Karpas-422 (cell line): ENCODE measurements around the gene SGPP1. TPM values are rescaled to one million over a fixed set of nuclear protein-coding genes. Genes with fewer than 3 reads are reported as not detected.

ENCODE experiments used
- DNase-seq: peaks from one replicate; pipeline ENCODE4 v3.0.0-alpha.2; 2015
- H2AFZ ChIP-seq: fragments of 200-600 bp; sonication (generic); 2 replicates; pipeline ENCODE4 v1.6.1; 2014; ENCODE audit warnings: antibody characterized with exemption, low read length, mixed read lengths
- H3K27ac ChIP-seq: fragments of 200-600 bp; sonication (generic); 2 replicates; pipeline ENCODE4 v1.5.1; 2014; ENCODE audit warnings: mild to moderate bottlenecking, low read length, moderate library complexity
- H3K27me3 ChIP-seq: fragments of 200-600 bp; sonication (generic); 2 replicates; pipeline ENCODE4 v1.6.1; 2014; ENCODE audit warnings: low read length, mixed read lengths
- H3K36me3 ChIP-seq: fragments of 200-600 bp; sonication (generic); 2 replicates; pipeline ENCODE4 v1.6.1; 2014; ENCODE audit warnings: low read length, mixed read lengths; ENCODE audit not compliant: insufficient read depth
- H3K4me1 ChIP-seq: fragments of 200-600 bp; sonication (generic); 2 replicates; pipeline ENCODE4 v1.6.1; 2014; ENCODE audit warnings: mild to moderate bottlenecking, low read length, mixed read lengths
- H3K4me2 ChIP-seq: fragments of 200-600 bp; sonication (generic); 2 replicates; pipeline ENCODE4 v1.6.1; 2014; ENCODE audit warnings: low read length, low read depth, mild to moderate bottlenecking; ENCODE audit not compliant: poor library complexity, severe bottlenecking
- H3K4me3 ChIP-seq: fragments of 200-600 bp; sonication (generic); 2 replicates; pipeline ENCODE4 v1.5.1; 2014; ENCODE audit warnings: mild to moderate bottlenecking, antibody characterized with exemption, low read length, mixed read lengths
- H3K79me2 ChIP-seq: fragments of 200-600 bp; sonication (generic); 2 replicates; pipeline ENCODE4 v1.6.1; 2014; ENCODE audit warnings: mild to moderate bottlenecking, low read length, mixed read lengths
- H3K9ac ChIP-seq: fragments of 200-600 bp; sonication (generic); 2 replicates; pipeline ENCODE4 v1.6.0; 2014; ENCODE audit warnings: low read length
- H3K9me2 ChIP-seq: fragments of 200-600 bp; sonication (generic), shearing (Covaris generic); replicated peaks from 2 replicates; pipeline ENCODE4 v1.6.0; 2014; ENCODE audit warnings: mild to moderate bottlenecking, low read length, moderate library complexity; ENCODE audit not compliant: insufficient read depth
- H3K9me3 ChIP-seq: fragments of 300-700, 200-600 bp; sonication (generic); 2 replicates; pipeline ENCODE4 v1.6.1; 2014; ENCODE audit warnings: low read length, mixed read lengths
- H4K20me1 ChIP-seq: fragments of 200-600 bp; sonication (generic); 2 replicates; pipeline ENCODE4 v1.6.1; 2014; ENCODE audit warnings: mild to moderate bottlenecking, antibody characterized with exemption, low read length, low read depth; ENCODE audit not compliant: insufficient read depth
- total RNA-seq: library from RNA; depleted of rRNA; stranded (reverse); fragments of >200 nt; shearing (Covaris generic); gene quantifications from 2 replicates; pipeline ENCODE4 v1.2.3, GENCODE V29; 2014; ENCODE audit warnings: low replicate concordance

Gene SGPP1
- total RNA-seq, 1 experiment from 2014 or later: 185 TPM

DNA sequence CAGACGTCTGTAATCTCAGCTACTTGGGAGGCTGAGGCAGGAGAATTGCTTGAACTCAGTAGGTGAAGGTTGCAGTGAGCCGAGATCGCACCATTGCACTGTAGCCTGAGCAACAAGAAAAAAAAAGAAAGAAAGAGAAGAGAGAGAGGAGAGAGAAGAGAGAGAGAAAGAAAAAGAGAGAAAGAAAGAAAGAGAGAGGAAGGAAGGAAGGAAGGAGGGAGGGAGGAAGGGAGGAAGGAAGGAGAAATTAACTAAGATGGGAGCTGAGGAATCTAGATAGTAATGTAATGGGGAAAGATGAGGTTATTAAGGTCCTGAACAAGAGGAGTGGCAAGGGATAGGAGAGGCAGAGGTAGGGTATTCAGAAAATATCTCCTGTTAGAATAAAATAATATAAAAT, 17.4 kb upstream of the SGPP1 start:
- Histone ChIP-seq H3K27me3 (no peaks in the 10 kb centered on the region), H3K9ac (no peak overlapping the region), H2AFZ (peak overlapping the region; percentile 68; the same call in 1 of the 2 replicates), H3K9me3 (no peaks in the 10 kb centered on the region), H3K27ac (no peak overlapping the region), H4K20me1 (no peaks in the 10 kb centered on the region), H3K36me3 (no peaks in the 10 kb centered on the region), H3K4me2 (no peak overlapping the region), H3K9me2 (no peaks in the 10 kb centered on the region), H3K4me3 (no peak overlapping the region), H3K4me1 (peaks cover 46% of the 10 kb centered on the region), H3K79me2 (no peaks in the 10 kb centered on the region)
- no peak for DNase-seq

DNA sequence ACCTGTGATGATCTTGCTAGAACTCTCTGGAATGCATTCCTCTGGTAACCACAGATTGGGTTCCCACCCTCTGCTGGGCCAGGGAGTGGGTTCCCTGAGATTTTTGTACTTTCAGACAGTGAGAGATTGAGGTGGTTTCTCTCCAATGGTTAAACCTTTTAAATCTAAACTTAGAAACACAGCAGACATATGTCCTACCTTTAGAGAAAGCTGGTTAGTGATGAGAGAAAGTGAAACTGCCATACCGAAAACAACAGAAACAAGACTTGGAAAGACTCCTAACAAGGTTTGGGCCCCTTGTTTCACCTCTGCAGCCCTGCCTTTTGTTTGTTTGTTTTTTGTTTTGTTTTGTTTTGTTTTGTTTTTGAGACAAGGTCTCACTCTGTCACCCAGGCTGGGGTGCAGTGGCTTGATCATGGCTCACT, 9.7 kb upstream of the SGPP1 start:
- Histone ChIP-seq H3K4me2 (no peak overlapping the region), H3K9ac (no peak overlapping the region), H2AFZ (no peak overlapping the region), H3K4me3 (no peak overlapping the region), H3K27ac (no peak overlapping the region), H3K27me3 (no peaks in the 10 kb centered on the region), H3K9me2 (no peaks in the 10 kb centered on the region), H4K20me1 (no peaks in the 10 kb centered on the region), H3K36me3 (no peaks in the 10 kb centered on the region), H3K4me1 (no peaks in the 10 kb centered on the region), H3K79me2 (no peaks in the 10 kb centered on the region), H3K9me3 (no peaks in the 10 kb centered on the region)
- DNase-seq: no peak

DNA sequence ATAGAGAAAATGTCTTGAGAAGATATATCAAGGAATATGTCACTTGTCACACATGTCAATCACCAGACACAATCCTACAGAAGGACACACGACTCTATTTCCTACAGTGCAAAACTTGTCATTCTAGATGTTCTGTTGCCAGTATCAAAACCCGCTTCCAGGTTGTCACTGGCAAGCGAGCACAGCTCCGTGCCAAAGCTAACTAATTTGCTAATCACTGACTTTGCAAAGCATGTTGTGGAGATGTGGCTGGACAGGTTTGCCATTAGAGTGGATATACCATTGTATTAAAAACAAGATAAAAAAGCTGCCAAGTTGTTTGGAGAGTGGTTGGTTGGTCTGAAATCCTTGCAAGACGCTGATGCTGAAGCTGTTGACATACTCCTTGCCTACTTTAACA, 7.9 kb upstream of the SGPP1 start:
- Histone ChIP-seq H3K9me3 (no peaks in the 10 kb centered on the region), H3K79me2 (no peaks in the 10 kb centered on the region), H3K9me2 (no peaks in the 10 kb centered on the region), H3K36me3 (no peaks in the 10 kb centered on the region), H3K27me3 (no peaks in the 10 kb centered on the region), H3K4me3 (no peak overlapping the region), H2AFZ (no peak overlapping the region), H3K27ac (no peak overlapping the region), H3K9ac (no peak overlapping the region), H4K20me1 (no peaks in the 10 kb centered on the region), H3K4me2 (no peak overlapping the region), H3K4me1 (no peaks in the 10 kb centered on the region)
- DNase-seq: no peak

DNA sequence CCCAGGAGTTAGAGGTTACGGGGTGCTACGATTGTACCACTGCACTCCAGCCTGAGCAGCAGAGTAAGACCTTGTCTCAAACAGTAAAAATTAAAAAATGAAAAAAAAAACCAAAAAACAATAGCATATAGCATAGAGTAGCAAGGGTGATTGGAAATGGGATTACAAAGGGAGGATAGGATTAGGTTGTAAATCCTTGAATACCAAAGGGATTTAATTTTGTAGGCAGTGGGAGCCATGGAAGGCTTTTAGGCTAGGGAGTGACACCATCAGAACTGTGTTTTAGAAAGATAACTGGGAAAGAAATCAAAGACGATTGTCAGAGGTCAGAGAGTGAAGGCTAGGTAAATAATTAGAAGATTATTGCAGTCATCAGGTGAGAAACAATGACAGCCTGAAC, 2.8 kb upstream of the SGPP1 start:
- peaks cover 8% of the 10 kb centered on the region for H3K4me1 ChIP-seq
- H3K9ac ChIP-seq: no peak overlapping the region
- H3K27me3 ChIP-seq: no peaks in the 10 kb centered on the region
- no peak overlapping the region for H2AFZ ChIP-seq
- H3K79me2 ChIP-seq: peaks cover 18% of the 10 kb centered on the region
- H3K9me2 ChIP-seq: no peaks in the 10 kb centered on the region
- H3K36me3 ChIP-seq: no peaks in the 10 kb centered on the region
- no peak overlapping the region for H3K4me2 ChIP-seq
- no peak overlapping the region for H3K27ac ChIP-seq
- no peaks in the 10 kb centered on the region for H3K9me3 ChIP-seq
- H4K20me1 ChIP-seq: no peaks in the 10 kb centered on the region
- DNase-seq: no peak
- no peak overlapping the region for H3K4me3 ChIP-seq

DNA sequence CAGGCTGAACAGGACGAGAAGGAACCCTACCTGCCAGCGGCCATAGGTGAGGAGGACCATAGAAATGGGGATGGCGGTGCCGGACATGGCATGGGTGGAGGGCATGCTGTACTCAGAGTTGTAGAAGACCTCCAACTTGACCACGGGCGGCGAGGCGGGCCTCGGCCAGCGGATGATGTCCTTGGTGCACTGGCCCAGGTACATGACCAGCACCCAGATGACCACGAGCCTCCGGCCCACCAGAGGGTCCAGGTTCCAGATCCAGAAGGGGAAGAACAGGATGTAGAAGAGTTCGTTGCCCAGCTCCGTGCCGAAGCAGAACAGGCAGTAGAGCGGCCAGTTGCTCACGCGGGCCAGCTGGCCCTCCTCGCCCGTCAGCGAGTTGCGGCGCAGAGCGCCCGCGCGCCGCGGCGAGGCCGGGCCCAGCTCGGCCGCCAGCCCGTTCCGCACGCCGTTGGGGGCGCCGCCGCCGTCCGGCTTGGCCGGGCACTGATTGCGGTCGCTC, 582 bp downstream of the SGPP1 start:
- peaks cover 23% of the 10 kb centered on the region for H3K36me3 ChIP-seq
- DNase-seq: peak; percentile 80
- H3K9me2 ChIP-seq: no peaks in the 10 kb centered on the region
- H2AFZ ChIP-seq: no peak overlapping the region
- no peaks in the 10 kb centered on the region for H3K27me3 ChIP-seq
- H3K27ac ChIP-seq: peak overlapping the region; percentile 95
- peak overlapping the region; percentile 85 for H3K4me2 ChIP-seq
- peaks cover 28% of the 10 kb centered on the region for H3K4me1 ChIP-seq
- H3K79me2 ChIP-seq: peaks cover 51% of the 10 kb centered on the region
- peak overlapping the region; percentile 89 for H3K9ac ChIP-seq
- H3K4me3 ChIP-seq: peak overlapping the region; percentile 90
- H3K9me3 ChIP-seq: no peaks in the 10 kb centered on the region
- peaks cover 6% of the 10 kb centered on the region; the same call in 1 of the 2 replicates for H4K20me1 ChIP-seq

DNA sequence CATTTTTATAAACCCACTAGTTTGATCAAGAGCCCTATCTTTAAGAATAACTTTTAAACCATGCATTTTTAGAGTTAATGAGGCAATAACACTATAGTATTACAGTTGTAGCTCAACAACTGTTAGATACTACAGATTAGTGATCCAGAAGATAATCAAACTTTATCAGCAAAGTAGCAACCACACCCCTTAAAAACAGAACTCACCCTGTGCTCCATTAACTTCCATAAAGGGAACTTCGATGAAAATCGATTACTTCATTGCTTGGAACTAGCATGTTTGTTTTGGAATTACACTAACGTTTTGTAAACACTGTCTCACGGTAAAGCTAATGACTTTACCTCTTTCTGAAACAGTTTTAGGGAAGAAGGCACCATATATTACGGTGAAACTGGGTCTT, 1.4 kb downstream of the SGPP1 start:
- peak overlapping the region; percentile 85 for H3K4me2 ChIP-seq
- no peaks in the 10 kb centered on the region for H3K27me3 ChIP-seq
- H3K9ac ChIP-seq: peak overlapping the region; percentile 89
- H3K27ac ChIP-seq: peak overlapping the region; percentile 95
- peaks cover 28% of the 10 kb centered on the region for H3K4me1 ChIP-seq
- peaks cover 6% of the 10 kb centered on the region; the same call in 1 of the 2 replicates for H4K20me1 ChIP-seq
- H3K4me3 ChIP-seq: peak overlapping the region; percentile 90
- peaks cover 29% of the 10 kb centered on the region for H3K36me3 ChIP-seq
- no peaks in the 10 kb centered on the region for H3K9me2 ChIP-seq
- DNase-seq: peak; percentile 72
- no peak overlapping the region for H2AFZ ChIP-seq
- H3K79me2 ChIP-seq: peaks cover 58% of the 10 kb centered on the region
- H3K9me3 ChIP-seq: no peaks in the 10 kb centered on the region

DNA sequence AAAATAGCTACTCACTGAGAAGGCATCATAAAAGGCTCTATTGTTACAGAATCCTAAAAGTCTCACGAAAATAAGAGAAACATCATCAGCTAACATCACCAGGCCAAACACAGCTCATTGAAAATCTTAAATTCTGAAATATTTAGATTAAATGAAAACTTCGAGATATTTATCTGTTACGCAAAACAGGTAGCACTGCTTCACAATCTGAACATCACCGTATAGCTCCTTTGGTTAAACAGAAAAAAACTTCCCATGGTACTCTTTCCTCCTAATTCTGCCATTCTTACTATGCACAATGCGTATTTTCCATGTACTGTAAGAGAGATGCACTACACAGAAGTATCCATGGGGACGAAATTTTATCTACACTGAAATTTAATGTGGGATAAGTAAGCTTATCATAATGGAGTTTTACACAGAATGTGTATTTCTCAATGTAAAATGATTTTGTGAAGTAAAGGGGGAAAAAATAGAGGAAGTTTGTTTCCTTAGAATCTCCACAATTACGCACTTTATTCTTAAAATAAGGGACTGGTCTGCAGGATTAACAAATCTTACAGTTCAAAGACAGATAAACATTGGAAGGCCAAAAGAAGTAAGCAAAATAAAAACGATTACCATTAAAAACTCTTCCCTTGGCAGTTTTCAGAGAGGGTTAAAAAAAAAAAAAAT, 1.9 kb downstream of the SGPP1 start:
- Histone ChIP-seq H3K27ac (peak overlapping the region; percentile 95), H3K9me2 (no peaks in the 10 kb centered on the region), H4K20me1 (peaks cover 6% of the 10 kb centered on the region; the same call in 1 of the 2 replicates), H3K27me3 (no peaks in the 10 kb centered on the region), H3K9me3 (no peaks in the 10 kb centered on the region), H3K4me3 (peak overlapping the region; percentile 90), H3K79me2 (peaks cover 64% of the 10 kb centered on the region), H2AFZ (no peak overlapping the region), H3K36me3 (peaks cover 35% of the 10 kb centered on the region), H3K4me2 (peak overlapping the region; percentile 85), H3K4me1 (peaks cover 28% of the 10 kb centered on the region), H3K9ac (peak overlapping the region; percentile 89)
- DNase-seq: peak; percentile 75

DNA sequence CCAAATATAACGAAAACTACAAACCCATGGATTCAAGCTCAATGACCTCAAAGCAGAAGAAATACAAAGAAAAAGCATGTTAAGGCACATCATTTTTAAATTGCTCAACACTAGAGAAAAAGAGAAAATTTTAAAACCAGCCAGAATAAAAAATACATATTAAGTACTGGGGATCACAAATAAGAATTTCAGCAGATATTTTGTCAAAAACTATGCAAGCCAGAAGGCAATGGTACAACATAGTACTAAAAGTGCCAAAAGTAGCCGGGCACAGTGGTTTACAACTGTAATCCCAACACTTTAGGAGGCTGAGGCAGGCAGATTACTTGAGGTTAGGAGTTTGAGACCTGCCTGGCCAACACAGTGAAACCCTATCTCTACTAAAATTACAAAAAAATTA, 10.2 kb downstream of the SGPP1 start:
- Histone ChIP-seq H3K27me3 (no peaks in the 10 kb centered on the region), H3K27ac (no peak overlapping the region), H3K4me2 (no peak overlapping the region), H3K36me3 (peaks cover 60% of the 10 kb centered on the region), H3K9ac (no peak overlapping the region), H2AFZ (no peak overlapping the region), H3K9me2 (no peaks in the 10 kb centered on the region), H3K4me1 (peaks cover 41% of the 10 kb centered on the region), H3K79me2 (peaks cover 97% of the 10 kb centered on the region), H3K9me3 (peaks cover 5% of the 10 kb centered on the region; the same call in 1 of the 2 replicates), H3K4me3 (no peak overlapping the region), H4K20me1 (no peaks in the 10 kb centered on the region)
- DNase-seq: no peak
